Epithelial cell of proximal tubule (primary cell): ENCODE data around the gene GTF2E1. TPM values are rescaled to one million over a fixed set of nuclear protein-coding genes. Genes with fewer than 3 reads are reported as not detected.

Experiments used
- DNase-seq: peaks from one replicate; pipeline ENCODE4 v3.0.0-alpha.2; 2011; ENCODE audit warnings: low read depth
- H3K4me3 ChIP-seq: 2 replicates; pipeline ENCODE4 v1.5.1; 2011; ENCODE audit warnings: low read depth, mild to moderate bottlenecking, low read length
- CTCF ChIP-seq: conservative IDR thresholded peaks from 2 replicates; pipeline ENCODE4 v1.5.1; 2012; ENCODE audit warnings: low read depth, mild to moderate bottlenecking, low read length
- total RNA-seq: library from RNA; depleted of rRNA; stranded (reverse); fragments of >200 nt; gene quantifications from 2 replicates; pipeline ENCODE4 v1.2.3, GENCODE V29; 2015

The GTF2E1 gene
- total RNA-seq, 1 donor from 2014 or later = 17.5 TPM

GRCh38 chr3:120741837-120742197, 727 bp upstream of the GTF2E1 start:
- TF ChIP-seq CTCF = no peak
- no peak for DNase-seq
- H3K4me3 ChIP-seq = peak overlapping the region; percentile 99

GRCh38 chr3:120742849-120743365, 363 bp downstream of the GTF2E1 start:
- no peak for DNase-seq
- TF ChIP-seq CTCF = no peak
- H3K4me3 ChIP-seq = peak overlapping the region; percentile 99

- DNase-seq = no peak
- H3K4me3 ChIP-seq = peak overlapping the region; percentile 99
- no peak for TF ChIP-seq CTCF
These were observed 1.1 kb downstream of the GTF2E1 start for GRCh38 chr3:120743556-120744195.

GRCh38 chr3:120745466-120745865, 2.9 kb downstream of the GTF2E1 start:
- no peak for DNase-seq
- no peak for TF ChIP-seq CTCF
- H3K4me3 ChIP-seq = no peak overlapping the region

- DNase-seq = peak; percentile 19
- TF ChIP-seq CTCF = no peak
- no peak overlapping the region for H3K4me3 ChIP-seq
These were observed 7.3 kb downstream of the GTF2E1 start for GRCh38 chr3:120749843-120750242.

- DNase-seq = no peak
- no peak overlapping the region for H3K4me3 ChIP-seq
- no peak for TF ChIP-seq CTCF
These were observed 9.7 kb downstream of the GTF2E1 start for GRCh38 chr3:120752230-120752629.

- no peak overlapping the region for H3K4me3 ChIP-seq
- TF ChIP-seq CTCF = no peak
- DNase-seq = no peak
These were observed 10.3 kb downstream of the GTF2E1 start for GRCh38 chr3:120752865-120753264.
